Psoas muscle (tissue), 8 donors: ENCODE results near the gene ADAT3. TPM values are rescaled to one million over a fixed set of nuclear protein-coding genes. Genes with fewer than 3 reads are reported as not detected.

Source experiments
- ATAC-seq, 4 donors: fragments of 200-7000 bp; cut with Tn5 transposase; one replicate each; pipeline ENCODE4 v1.9.1; 2020; ENCODE audit warnings: moderate library complexity in 3 of 4, mild to moderate bottlenecking in 2 of 4
- DNase-seq, 2 donors: peaks; one replicate each; pipeline ENCODE4 v3.0.0-alpha.2; 2020
- H3K27ac ChIP-seq: fragments of 200-600 bp; one replicate; pipeline ENCODE4 v1.8.0; 2022
- H3K27me3 ChIP-seq, 3 donors: fragments of 200-600 bp in 1 of 3; one replicate each; pipeline versions ENCODE4 v1.6.1 to v1.8.0; 2013 to 2022; ENCODE audit warnings: low read length in 2 of 3, mild to moderate bottlenecking in 2 of 3, moderate library complexity in 1 of 3; ENCODE audit not compliant: insufficient read depth in 3 of 3
- H3K36me3 ChIP-seq, 2 donors: fragments of 200-600 bp in 1 of 2; one replicate each; pipeline versions ENCODE4 v1.6.1 to v1.8.0; 2013 to 2022; ENCODE audit warnings: low read depth in 1 of 2, mild to moderate bottlenecking in 1 of 2, moderate library complexity in 1 of 2; ENCODE audit not compliant: insufficient read depth in 1 of 2
- H3K4me1 ChIP-seq: fragments of 200-600 bp; one replicate; pipeline ENCODE4 v1.8.0; 2022
- H3K4me3 ChIP-seq: fragments of 200-600 bp; one replicate; pipeline ENCODE4 v1.8.0; 2022; ENCODE audit warnings: mild to moderate bottlenecking
- H3K9me3 ChIP-seq: fragments of 200-600 bp; one replicate; pipeline ENCODE4 v1.8.0; 2022
- WGBS, 3 donors: extraction: QIAGEN DNeasy Blood & Tissue Kit; methylation state at CpG; one replicate each; pipeline versions ENCODE4 v1.1.6 to v1.1.7; 2013; 5-methylcytosine and 5-hydroxymethylcytosine counted together
- intact Hi-C, 2 donors: fragments of 100-400 bp; cut with DNase I; formaldehyde crosslinking; loops; one replicate each; pipeline versions ENCODE4 v1.11.0 to v1.14.2; 2022
- polyA plus RNA-seq, 3 donors: library from polyadenylated mRNA; stranded (reverse); fragments of 200-250 nt; gene quantifications; one replicate each; pipeline ENCODE4 v1.2.3, GENCODE V29; 2013
- total RNA-seq, 4 donors: library from RNA; stranded (reverse); fragmentation: NEBNext Ultra II Directional in 2 of 4; extraction: Animal tissue kit (Norgen Biotek cat#: 25700) in 2 of 4; gene quantifications; one replicate each; pipeline versions ENCODE4 v1.2.1 to v1.2.4, GENCODE V29; 2021 to 2023
- TF ChIP-seq, protein P1 (sequence below): fragments of 200-600 bp; IDR thresholded peaks from one replicate; pipeline ENCODE4 v1.8.0; 2022; ENCODE audit warnings: antibody characterized with exemption
- donor health status: healthy with polysubstance abuse.
- donor health status: DM: no; HTN: no; CAD: no; lungs with moderate emphysema.
- donor health status: Bipolar disorder and iron deficiency.
- donor health status: healthy.
- donor health status: DM: yes; HTN: yes; CAD: no.
- donor health status: DM: no; HTN: no; CAD: no.
- donor health status: DM: no; HTN: no; CAD: no.
- donor health status: DM: yes; HTN: yes; CAD: no.

The ADAT3 gene
- total and polyA plus RNA-seq, 7 donors = 1.4 to 7.2 (median 2.2) TPM

DNA sequence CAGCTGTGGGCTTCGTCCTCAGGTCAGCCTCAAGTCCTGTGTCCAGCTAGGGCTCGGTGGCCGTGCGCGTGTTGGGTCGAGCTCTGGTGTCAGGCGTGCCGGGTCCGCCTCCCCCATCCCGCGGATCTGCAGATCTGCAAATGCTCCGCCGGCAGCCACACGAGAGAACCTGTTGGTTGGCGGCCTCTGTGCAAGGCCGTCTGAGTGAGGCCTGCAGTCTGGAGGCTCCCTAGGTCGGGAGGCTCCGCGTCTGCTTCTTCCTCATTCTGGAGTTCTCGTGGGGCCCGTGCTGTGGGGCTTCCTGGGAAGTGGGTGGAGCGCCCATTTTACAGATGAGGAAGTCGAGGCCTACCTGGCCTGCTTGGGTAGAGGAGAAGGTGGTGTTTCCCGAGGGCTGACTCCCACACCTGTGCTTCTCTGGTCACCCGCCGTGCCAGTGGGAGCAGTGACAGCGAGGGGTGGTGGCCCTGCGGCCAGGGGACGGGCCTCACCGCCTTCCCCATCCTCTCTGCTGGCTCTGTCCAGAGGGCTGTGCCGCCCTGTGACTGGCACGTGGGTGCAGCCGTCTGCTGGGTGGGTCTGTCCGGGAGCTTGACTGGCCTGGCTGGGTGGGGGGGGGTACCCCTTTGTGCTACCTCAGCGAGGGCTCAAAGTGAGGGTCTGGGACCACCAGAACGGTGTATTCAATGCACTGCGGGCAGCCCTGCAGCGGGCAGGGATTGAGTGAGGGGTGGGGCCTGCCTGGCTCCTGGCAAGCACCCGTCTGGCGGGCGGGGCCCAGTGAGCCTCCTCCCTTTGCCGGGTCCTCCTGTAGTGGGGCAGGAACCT is 39.1 kb downstream of the ADAT3 start:
- no peak for ATAC-seq
- Histone ChIP-seq H3K4me3 (no peak overlapping the region), H3K27me3 (no peaks in the 10 kb centered on the region), H3K36me3 (no peaks in the 10 kb centered on the region), H3K9me3 (no peaks in the 10 kb centered on the region), H3K4me1 (peaks cover 15% of the 10 kb centered on the region), H3K27ac (no peak overlapping the region)
- 79 to 86% (median 83%) methylated on average over 35 to 42 of the region's 42 CpGs for WGBS, 3 donors
- intact Hi-C loops = no loop called here
- TF ChIP-seq, protein P1, sequence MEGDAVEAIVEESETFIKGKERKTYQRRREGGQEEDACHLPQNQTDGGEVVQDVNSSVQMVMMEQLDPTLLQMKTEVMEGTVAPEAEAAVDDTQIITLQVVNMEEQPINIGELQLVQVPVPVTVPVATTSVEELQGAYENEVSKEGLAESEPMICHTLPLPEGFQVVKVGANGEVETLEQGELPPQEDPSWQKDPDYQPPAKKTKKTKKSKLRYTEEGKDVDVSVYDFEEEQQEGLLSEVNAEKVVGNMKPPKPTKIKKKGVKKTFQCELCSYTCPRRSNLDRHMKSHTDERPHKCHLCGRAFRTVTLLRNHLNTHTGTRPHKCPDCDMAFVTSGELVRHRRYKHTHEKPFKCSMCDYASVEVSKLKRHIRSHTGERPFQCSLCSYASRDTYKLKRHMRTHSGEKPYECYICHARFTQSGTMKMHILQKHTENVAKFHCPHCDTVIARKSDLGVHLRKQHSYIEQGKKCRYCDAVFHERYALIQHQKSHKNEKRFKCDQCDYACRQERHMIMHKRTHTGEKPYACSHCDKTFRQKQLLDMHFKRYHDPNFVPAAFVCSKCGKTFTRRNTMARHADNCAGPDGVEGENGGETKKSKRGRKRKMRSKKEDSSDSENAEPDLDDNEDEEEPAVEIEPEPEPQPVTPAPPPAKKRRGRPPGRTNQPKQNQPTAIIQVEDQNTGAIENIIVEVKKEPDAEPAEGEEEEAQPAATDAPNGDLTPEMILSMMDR = no peak
- DNase-seq = no peak

DNA sequence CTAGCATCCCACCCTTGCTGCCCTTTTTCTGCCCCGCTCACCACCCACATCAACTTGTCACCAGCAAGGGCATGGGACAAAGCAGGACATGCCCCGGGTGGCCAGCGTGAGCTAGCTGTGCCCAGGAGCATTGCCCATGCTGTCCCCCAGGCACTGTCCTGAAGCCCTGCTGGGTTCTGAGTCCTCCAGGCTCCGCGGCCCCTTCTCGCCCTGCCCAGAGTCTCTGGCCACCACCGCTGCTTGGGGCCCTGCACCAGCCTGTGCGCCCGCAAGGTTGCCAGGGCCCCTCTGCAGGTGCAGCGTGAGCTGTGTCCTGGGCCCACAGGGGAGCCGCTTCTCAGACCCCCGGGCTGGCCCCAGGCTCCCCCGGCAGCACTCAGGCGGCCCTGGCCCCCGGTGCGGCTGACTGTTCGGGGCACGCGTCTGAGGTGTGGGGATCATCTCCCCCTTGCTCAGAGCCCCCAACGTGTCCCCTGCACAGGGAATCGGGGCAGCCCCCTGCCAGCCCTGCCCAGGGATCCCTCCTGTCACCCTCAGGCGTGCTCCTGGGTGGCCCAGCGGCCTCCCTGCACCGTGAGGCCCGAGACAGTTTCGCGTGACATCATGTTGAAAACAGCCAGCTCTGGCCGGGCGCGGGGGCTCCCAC is 39.8 kb downstream of the ADAT3 start:
- Histone ChIP-seq H3K27me3 (no peaks in the 10 kb centered on the region), H3K4me1 (peaks cover 10% of the 10 kb centered on the region), H3K9me3 (no peaks in the 10 kb centered on the region), H3K4me3 (no peak overlapping the region), H3K27ac (no peak overlapping the region), H3K36me3 (no peaks in the 10 kb centered on the region)
- intact Hi-C loops = no loop called here
- 82 to 87% (median 83%) methylated on average over 16 to 30 of the region's 30 CpGs for WGBS, 3 donors
- no peak for DNase-seq
- ATAC-seq = no peak
- TF ChIP-seq, protein P1 = no peak

- 61 to 71% (median 62%) methylated on average over 18 of the region's 18 CpGs for WGBS, 3 donors
- Histone ChIP-seq H3K27ac (no peak overlapping the region), H3K4me1 (peaks cover 10% of the 10 kb centered on the region), H3K36me3 (no peaks in the 10 kb centered on the region), H3K27me3 (no peaks in the 10 kb centered on the region), H3K9me3 (no peaks in the 10 kb centered on the region), H3K4me3 (no peak overlapping the region)
- DNase-seq (peak in 1 of 2 donors; percentile 49), ATAC-seq (peak in 3 of 4 donors; percentile 11 to 44 (median 36))
- intact Hi-C loops = no loop called here
- TF ChIP-seq, protein P1 = peak; percentile 39
Observed at GRCh38 chr19:1945899-1946298, 40.7 kb downstream of the ADAT3 start.

DNA sequence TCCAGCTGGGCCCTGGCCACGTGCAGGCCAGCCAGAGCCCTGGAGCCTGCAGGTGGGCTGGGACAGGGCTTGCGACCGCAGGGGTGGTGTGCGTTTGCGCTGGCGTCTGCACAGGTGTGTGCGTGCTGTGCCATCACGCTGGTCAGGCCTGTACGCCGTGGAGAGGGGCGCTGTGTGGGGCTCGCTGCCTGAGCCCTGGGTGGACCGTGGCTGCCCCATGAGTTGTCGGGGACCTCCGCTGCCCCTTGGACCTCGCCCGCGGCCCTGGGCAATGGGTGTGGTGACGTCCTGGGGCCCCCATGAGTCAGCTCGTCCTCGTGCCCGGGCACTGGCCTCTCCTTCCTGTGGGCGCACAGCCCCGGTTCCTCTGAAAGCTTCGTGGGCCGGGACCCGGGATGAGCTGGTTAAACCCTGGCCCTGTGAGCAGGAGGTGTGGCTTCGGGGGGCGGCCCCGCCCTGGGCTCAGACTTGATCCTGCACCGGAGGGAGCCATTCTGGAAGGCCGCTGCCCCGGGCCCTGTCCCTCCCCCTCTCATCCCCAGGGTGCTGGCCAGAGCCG is 42.5 kb downstream of the ADAT3 start:
- Histone ChIP-seq H3K27ac (no peak overlapping the region), H3K4me3 (no peak overlapping the region), H3K9me3 (no peaks in the 10 kb centered on the region), H3K36me3 (no peaks in the 10 kb centered on the region), H3K27me3 (no peaks in the 10 kb centered on the region), H3K4me1 (peaks cover 6% of the 10 kb centered on the region)
- no peak for ATAC-seq
- TF ChIP-seq, protein P1 = no peak
- intact Hi-C loops = no loop called here
- DNase-seq = no peak
- 84 to 86% (median 84%) methylated on average over 33 to 34 of the region's 34 CpGs for WGBS, 3 donors
